ENCODE data around the gene GAS2L3.

GAS2L3 gene

GRCh38 chr12:100643246-100643645 lies 69.8 kb downstream of the GAS2L3 start:
- Mint-ChIP-seq H3K27ac (no peak overlapping the region), H3K9me3 (peaks cover 11% of the 10 kb centered on the region), H3K27me3 (ENCODE audit: low read depth) (no peaks in the 10 kb centered on the region), H3K4me1 (no peaks in the 10 kb centered on the region), H3K4me3 (no peak overlapping the region), H3K36me3 (ENCODE audit: low read depth) (no peaks in the 10 kb centered on the region)
- TF ChIP-seq, protein P1, sequence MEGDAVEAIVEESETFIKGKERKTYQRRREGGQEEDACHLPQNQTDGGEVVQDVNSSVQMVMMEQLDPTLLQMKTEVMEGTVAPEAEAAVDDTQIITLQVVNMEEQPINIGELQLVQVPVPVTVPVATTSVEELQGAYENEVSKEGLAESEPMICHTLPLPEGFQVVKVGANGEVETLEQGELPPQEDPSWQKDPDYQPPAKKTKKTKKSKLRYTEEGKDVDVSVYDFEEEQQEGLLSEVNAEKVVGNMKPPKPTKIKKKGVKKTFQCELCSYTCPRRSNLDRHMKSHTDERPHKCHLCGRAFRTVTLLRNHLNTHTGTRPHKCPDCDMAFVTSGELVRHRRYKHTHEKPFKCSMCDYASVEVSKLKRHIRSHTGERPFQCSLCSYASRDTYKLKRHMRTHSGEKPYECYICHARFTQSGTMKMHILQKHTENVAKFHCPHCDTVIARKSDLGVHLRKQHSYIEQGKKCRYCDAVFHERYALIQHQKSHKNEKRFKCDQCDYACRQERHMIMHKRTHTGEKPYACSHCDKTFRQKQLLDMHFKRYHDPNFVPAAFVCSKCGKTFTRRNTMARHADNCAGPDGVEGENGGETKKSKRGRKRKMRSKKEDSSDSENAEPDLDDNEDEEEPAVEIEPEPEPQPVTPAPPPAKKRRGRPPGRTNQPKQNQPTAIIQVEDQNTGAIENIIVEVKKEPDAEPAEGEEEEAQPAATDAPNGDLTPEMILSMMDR (IDR thresholded peaks at IDR 0.05; ENCODE audit: unreplicated experiment in 3 of 3): no peak

GRCh38 chr12:100646896-100647295 lies 73.4 kb downstream of the GAS2L3 start:
- Mint-ChIP-seq H3K4me3 (no peak overlapping the region), H3K27me3 (ENCODE audit: low read depth) (no peaks in the 10 kb centered on the region), H3K36me3 (ENCODE audit: low read depth) (no peaks in the 10 kb centered on the region), H3K9me3 (peaks cover 8% of the 10 kb centered on the region), H3K4me1 (no peaks in the 10 kb centered on the region), H3K27ac (no peak overlapping the region)
- TF ChIP-seq, protein P1 (IDR thresholded peaks at IDR 0.05; ENCODE audit: unreplicated experiment in 3 of 3): no peak

DNA sequence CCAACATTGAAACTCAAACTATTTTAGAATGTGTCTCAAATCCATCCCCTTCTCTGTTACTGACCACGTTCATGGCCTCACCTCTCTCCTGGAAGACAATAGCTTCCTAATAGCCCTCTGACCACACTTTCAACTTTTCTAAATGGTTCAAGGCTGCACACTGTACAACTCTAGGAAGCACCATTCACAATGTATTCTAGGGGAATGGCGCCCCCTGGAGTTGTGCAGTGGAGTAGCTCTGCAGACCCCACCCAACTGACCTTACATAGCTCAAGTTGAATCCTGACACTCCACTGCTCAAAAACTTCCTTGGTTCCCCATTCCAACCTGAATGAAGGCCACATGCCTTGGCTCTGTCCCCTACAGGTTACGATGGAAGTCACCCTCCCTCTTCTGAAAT lies 77.6 kb downstream of the GAS2L3 start:
- Mint-ChIP-seq H3K27me3 (ENCODE audit: low read depth) (no peaks in the 10 kb centered on the region), H3K27ac (no peak overlapping the region), H3K9me3 (no peaks in the 10 kb centered on the region), H3K4me1 (no peaks in the 10 kb centered on the region), H3K4me3 (no peak overlapping the region), H3K36me3 (ENCODE audit: low read depth) (no peaks in the 10 kb centered on the region)
- TF ChIP-seq, protein P1 (IDR thresholded peaks at IDR 0.05; ENCODE audit: unreplicated experiment in 3 of 3): no peak

DNA sequence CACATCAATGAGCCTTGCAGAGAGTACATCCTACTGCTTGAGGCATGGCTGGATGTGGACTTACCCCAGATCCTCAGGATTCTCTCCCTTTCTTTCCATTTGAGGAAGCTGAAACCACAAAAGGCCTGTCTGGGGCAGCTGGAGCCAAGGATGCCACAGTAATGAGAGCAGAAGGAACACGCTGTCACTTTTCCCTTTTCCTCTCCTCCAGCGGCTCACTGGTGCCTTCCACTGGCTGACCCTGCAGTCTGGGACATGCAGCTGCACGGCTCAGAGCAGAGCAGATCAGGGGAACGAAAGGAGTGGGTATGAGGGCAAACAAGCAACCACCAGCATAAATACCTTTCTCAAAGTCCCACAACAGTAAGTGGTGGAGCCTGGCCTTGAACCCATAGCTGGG lies 78.2 kb downstream of the GAS2L3 start:
- TF ChIP-seq, protein P1 (IDR thresholded peaks at IDR 0.05; ENCODE audit: unreplicated experiment in 3 of 3): no peak
- no peaks in the 10 kb centered on the region for H3K27me3 Mint-ChIP-seq (ENCODE audit: low read depth)
- H3K4me3 Mint-ChIP-seq: no peak overlapping the region
- no peaks in the 10 kb centered on the region for H3K9me3 Mint-ChIP-seq
- H3K36me3 Mint-ChIP-seq (ENCODE audit: low read depth): no peaks in the 10 kb centered on the region
- no peak overlapping the region for H3K27ac Mint-ChIP-seq
- H3K4me1 Mint-ChIP-seq: no peaks in the 10 kb centered on the region

- TF ChIP-seq, protein P1 (IDR thresholded peaks at IDR 0.05; ENCODE audit: unreplicated experiment in 3 of 3): no peak
- Mint-ChIP-seq H3K27me3 (ENCODE audit: low read depth) (no peaks in the 10 kb centered on the region), H3K36me3 (ENCODE audit: low read depth) (no peaks in the 10 kb centered on the region), H3K9me3 (peaks cover 2% of the 10 kb centered on the region), H3K4me3 (no peak overlapping the region), H3K27ac (no peak overlapping the region), H3K4me1 (no peaks in the 10 kb centered on the region)
Observed at GRCh38 chr12:100652488-100652887, 79.0 kb downstream of the GAS2L3 start.

DNA sequence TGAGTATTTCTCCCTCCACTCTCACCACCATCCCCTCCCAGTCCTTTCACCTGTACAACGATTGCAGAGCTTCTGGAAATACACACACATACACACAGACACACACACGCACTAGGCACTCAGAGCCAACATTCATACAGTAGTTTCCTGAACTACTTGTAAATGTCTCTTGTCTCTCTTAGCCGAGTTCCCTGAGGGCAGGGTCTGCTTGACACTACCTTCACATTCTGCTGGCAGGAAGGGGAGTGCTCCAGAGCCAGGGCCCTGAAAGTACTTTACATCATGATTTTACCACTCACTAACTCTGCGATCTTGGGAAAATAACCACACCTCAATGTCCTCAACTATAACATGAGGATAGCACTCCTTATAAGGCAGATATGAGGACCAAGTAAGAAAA lies 82.7 kb downstream of the GAS2L3 start:
- Mint-ChIP-seq H3K4me3 (no peak overlapping the region), H3K4me1 (no peaks in the 10 kb centered on the region), H3K27me3 (ENCODE audit: low read depth) (peaks cover 4% of the 10 kb centered on the region), H3K27ac (no peak overlapping the region), H3K36me3 (ENCODE audit: low read depth) (no peaks in the 10 kb centered on the region), H3K9me3 (peaks cover 5% of the 10 kb centered on the region)
- TF ChIP-seq, protein P1 (IDR thresholded peaks at IDR 0.05; ENCODE audit: unreplicated experiment in 3 of 3): no peak
